ENCODE measurements around the gene SFSWAP. TPM values are rescaled to one million over a fixed set of nuclear protein-coding genes. Genes with fewer than 3 reads are reported as not detected.

The SFSWAP gene
- total RNA-seq, 1 donor from 2014 or later = 24.3 TPM

- no peak for TF ChIP-seq CTCF (conservative IDR thresholded peaks at IDR 0.05; ENCODE audit: low read depth, low read length)
- DNase-seq (ENCODE audit: low read depth) = no peak
These were observed 131.3 kb downstream of the SFSWAP start for GRCh38 chr12:131842169-131842568.

DNA sequence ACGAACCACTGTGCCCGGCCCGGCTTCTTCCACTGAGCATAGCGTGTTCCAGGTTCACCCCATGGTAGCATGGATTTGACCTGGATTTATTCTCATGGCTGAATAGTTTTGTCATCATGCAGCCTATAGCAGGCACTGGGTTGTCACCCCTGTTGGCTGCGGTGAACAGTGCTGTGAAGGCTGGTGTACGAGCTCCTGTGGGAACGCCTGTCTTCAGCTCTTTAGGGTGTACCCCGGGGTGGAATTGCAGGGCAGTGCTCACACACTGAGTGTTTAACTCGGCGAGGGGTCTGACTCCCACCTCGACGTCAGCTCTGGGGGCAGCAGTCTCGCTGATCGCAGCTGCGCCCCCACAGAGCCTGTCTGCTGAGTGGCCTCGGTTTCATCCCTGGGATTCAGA lies 132.6 kb downstream of the SFSWAP start:
- DNase-seq (ENCODE audit: low read depth) = no peak
- H3K4me3 ChIP-seq (ENCODE audit: low read depth, low read length) = no peak overlapping the region
- TF ChIP-seq CTCF (conservative IDR thresholded peaks at IDR 0.05; ENCODE audit: low read depth, low read length) = no peak

More at GRCh38 chr12:131842169-131842568, 131.3 kb downstream of the SFSWAP start:
- no peak overlapping the region for H3K4me3 ChIP-seq (ENCODE audit: low read depth, low read length)

DNA sequence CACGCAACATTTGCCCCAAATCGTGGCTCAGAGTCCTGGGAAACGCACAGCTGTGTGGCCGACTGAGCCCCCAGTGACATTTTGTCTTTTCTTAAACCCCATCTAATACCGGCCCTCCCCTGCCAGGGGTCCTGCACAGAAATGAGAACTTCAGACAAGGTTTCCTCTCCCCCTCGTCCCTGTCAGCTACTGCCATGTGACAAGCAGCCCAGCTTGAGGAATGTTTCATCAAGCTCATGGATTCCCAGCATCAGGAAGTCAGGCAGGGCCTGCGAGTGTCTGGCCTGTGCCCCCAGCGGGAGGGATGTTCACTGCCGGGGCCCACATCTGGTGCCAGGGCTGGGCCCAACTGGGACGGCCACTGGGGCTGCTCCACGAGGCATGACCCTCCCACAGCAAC lies 133.2 kb downstream of the SFSWAP start:
- DNase-seq (ENCODE audit: low read depth) = no peak
- no peak overlapping the region for H3K4me3 ChIP-seq (ENCODE audit: low read depth, low read length)
- TF ChIP-seq CTCF (conservative IDR thresholded peaks at IDR 0.05; ENCODE audit: low read depth, low read length) = no peak

- TF ChIP-seq CTCF (conservative IDR thresholded peaks at IDR 0.05; ENCODE audit: low read depth, low read length) = no peak
- H3K4me3 ChIP-seq (ENCODE audit: low read depth, low read length) = no peak overlapping the region
- no peak for DNase-seq (ENCODE audit: low read depth)
These were observed 133.8 kb downstream of the SFSWAP start for GRCh38 chr12:131844656-131845055.

- no peak overlapping the region for H3K4me3 ChIP-seq (ENCODE audit: low read depth, low read length)
- TF ChIP-seq CTCF (conservative IDR thresholded peaks at IDR 0.05; ENCODE audit: low read depth, low read length) = no peak
- DNase-seq (ENCODE audit: low read depth) = no peak
These were observed 134.2 kb downstream of the SFSWAP start for GRCh38 chr12:131845121-131845520.

DNA sequence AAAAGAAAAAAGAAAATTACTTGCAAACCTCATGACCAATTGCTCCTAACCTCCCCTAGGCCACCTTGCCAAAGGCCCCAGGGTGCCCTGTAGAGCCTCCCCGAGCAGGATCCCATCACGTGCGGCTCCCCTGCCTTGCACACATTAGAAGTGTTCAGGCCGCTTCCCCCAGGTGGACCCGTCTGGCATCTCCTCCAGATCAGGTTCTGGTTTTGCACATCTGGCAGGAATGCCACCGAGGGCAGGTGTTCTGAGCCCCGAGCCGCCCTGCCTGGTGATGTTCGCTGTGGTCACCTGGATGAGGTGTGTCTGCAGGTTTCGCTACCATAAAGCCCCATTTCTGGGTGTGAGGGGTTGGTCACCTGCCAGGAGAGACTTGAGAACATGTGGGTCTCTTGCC lies 136.6 kb downstream of the SFSWAP start:
- TF ChIP-seq CTCF (conservative IDR thresholded peaks at IDR 0.05; ENCODE audit: low read depth, low read length) = no peak
- no peak for DNase-seq (ENCODE audit: low read depth)
- no peak overlapping the region for H3K4me3 ChIP-seq (ENCODE audit: low read depth, low read length)

- no peak for DNase-seq (ENCODE audit: low read depth)
- no peak overlapping the region for H3K4me3 ChIP-seq (ENCODE audit: low read depth, low read length)
- TF ChIP-seq CTCF (conservative IDR thresholded peaks at IDR 0.05; ENCODE audit: low read depth, low read length) = no peak
These were observed 137.9 kb downstream of the SFSWAP start for GRCh38 chr12:131848753-131849152.

Measured in epithelial cell of proximal tubule (primary cell).